ENCODE results near the gene PAX8.

Gene PAX8

GRCh38 chr2:113201496-113202304 lies 77.0 kb downstream of the PAX8 start:
- FAIRE-seq = no peak

GRCh38 chr2:113200736-113201490 lies 77.8 kb downstream of the PAX8 start:
- no peak for FAIRE-seq

GRCh38 chr2:113200236-113200635 lies 78.5 kb downstream of the PAX8 start:
- no peak for FAIRE-seq

GRCh38 chr2:113198790-113199612 lies 79.7 kb downstream of the PAX8 start:
- no peak for FAIRE-seq

GRCh38 chr2:113198048-113198789 lies 80.5 kb downstream of the PAX8 start:
- no peak for FAIRE-seq

- FAIRE-seq = no peak
These were observed 81.2 kb downstream of the PAX8 start for GRCh38 chr2:113197347-113198047.

- FAIRE-seq = no peak
These were observed 81.9 kb downstream of the PAX8 start for GRCh38 chr2:113196839-113197238.

GRCh38 chr2:113195923-113196501 lies 82.7 kb downstream of the PAX8 start:
- FAIRE-seq = no peak

- FAIRE-seq = no peak
These were observed 86.1 kb downstream of the PAX8 start for GRCh38 chr2:113192459-113193100.

- no peak for FAIRE-seq
These were observed 87.8 kb downstream of the PAX8 start for GRCh38 chr2:113190871-113191270.

GRCh38 chr2:113187771-113188170 lies 91.0 kb downstream of the PAX8 start:
- FAIRE-seq = no peak

GRCh38 chr2:113186433-113186796 lies 92.3 kb downstream of the PAX8 start:
- no peak for FAIRE-seq

GRCh38 chr2:113185664-113186432 lies 92.9 kb downstream of the PAX8 start:
- FAIRE-seq = no peak

- no peak for FAIRE-seq
These were observed 94.0 kb downstream of the PAX8 start for GRCh38 chr2:113184531-113185230.

- FAIRE-seq = no peak
These were observed 95.0 kb downstream of the PAX8 start for GRCh38 chr2:113183703-113184102.

GRCh38 chr2:113183264-113183663 lies 95.5 kb downstream of the PAX8 start:
- no peak for FAIRE-seq

- no peak for FAIRE-seq
These were observed 96.1 kb downstream of the PAX8 start for GRCh38 chr2:113182471-113183260.

GRCh38 chr2:113181258-113182051 lies 97.3 kb downstream of the PAX8 start:
- no peak for FAIRE-seq
